ENCODE data around the gene MOCS1. TPM values are rescaled to one million over a fixed set of nuclear protein-coding genes. Genes with fewer than 3 reads are reported as not detected.

The MOCS1 gene
- total and polyA plus RNA-seq, 9 of the 15 experiments (the other 6 are each of a cell fraction or from before 2014, with no cell fraction given): 0.69 to 12.7 (median 8.7) TPM

GRCh38 chr6:39941820-39942219 is 7.6 kb upstream of the MOCS1 start (continued):
- TF ChIP-seq PBX2 (CRISPR knock-in tag; IDR thresholded peaks at IDR 0.05; ENCODE audit: low read depth) (no peak), PBX2 (tag; conservative IDR thresholded peaks at IDR 0.05; ENCODE audit: low read depth) (peak; percentile 24), CXXC5 (CRISPR knock-in tag; IDR thresholded peaks at IDR 0.05) (peak; percentile 82), VEZF1 (CRISPR knock-in tag; IDR thresholded peaks at IDR 0.05) (peak; percentile 75), RREB1 (CRISPR knock-in tag; IDR thresholded peaks at IDR 0.05) (0 out of 2 replicates have a peak, but pooled peaks have one; percentile 73), GTF2A2 (tag; IDR thresholded peaks at IDR 0.05) (no peak), BCL6 (CRISPR knock-in tag; IDR thresholded peaks at IDR 0.05) (peak; percentile 29; the same call in 1 of the 2 replicates), ZNF79 (CRISPR knock-in tag; IDR thresholded peaks at IDR 0.05; ENCODE audit: low read depth) (0 out of 2 replicates have a peak, but pooled peaks have one; percentile 62), ZNF589 (CRISPR knock-in tag; IDR thresholded peaks at IDR 0.05; ENCODE audit: low read depth) (peak; percentile 80), HIVEP1 (CRISPR knock-in tag; IDR thresholded peaks at IDR 0.05) (peak; percentile 89), TAF7 (tag; IDR thresholded peaks at IDR 0.05) (0 out of 2 replicates have a peak, but pooled peaks have one; percentile 27), PYGO2 (tag; IDR thresholded peaks at IDR 0.05) (peak; percentile 57; the same call in 1 of the 2 replicates), ZNF395 (CRISPR knock-in tag; IDR thresholded peaks at IDR 0.05) (peak; percentile 93), CREB3 (tag; conservative IDR thresholded peaks at IDR 0.05; ENCODE audit: low read depth) (peak; percentile 87), ZKSCAN8 (CRISPR knock-in tag; IDR thresholded peaks at IDR 0.05) (peak; percentile 68; the same call in 1 of the 2 replicates), NR2F6 (CRISPR knock-in tag; IDR thresholded peaks at IDR 0.05) (no peak)
